HFFc6 (cell line): ENCODE measurements around the gene RNPS1. TPM values are rescaled to one million over a fixed set of nuclear protein-coding genes. Genes with fewer than 3 reads are reported as not detected.

Experiments
- DNase-seq: peaks from one replicate; pipeline ENCODE4 v3.0.0-alpha.2; 2018
- H3K27ac Mint-ChIP-seq: 2 replicates; pipeline ENCODE4 v1.8.0; 2020; ENCODE audit warnings: mild to moderate bottlenecking, mixed read lengths
- H3K27me3 Mint-ChIP-seq: 2 replicates; pipeline ENCODE4 v1.8.0; 2021; ENCODE audit warnings: mild to moderate bottlenecking, moderate library complexity, mixed read lengths; ENCODE audit not compliant: insufficient read depth
- H3K36me3 Mint-ChIP-seq: 2 replicates; pipeline ENCODE4 v1.8.0; 2021; ENCODE audit warnings: low read depth, mixed read lengths
- H3K4me1 Mint-ChIP-seq: 2 replicates; pipeline ENCODE4 v1.8.0; 2020; ENCODE audit warnings: low read depth, mixed read lengths
- H3K4me3 Mint-ChIP-seq: 2 replicates; pipeline ENCODE4 v1.8.0; 2020; ENCODE audit warnings: mild to moderate bottlenecking, moderate library complexity, mixed read lengths
- H3K9me3 Mint-ChIP-seq: 2 replicates; pipeline ENCODE4 v1.8.0; 2020; ENCODE audit warnings: mild to moderate bottlenecking, mixed read lengths
- CTCF ChIP-seq: fragments of 200-600 bp; sonication (generic); IDR thresholded peaks from 2 replicates; pipeline ENCODE4 v1.5.0; 2021; ENCODE audit warnings: antibody characterized with exemption, mild to moderate bottlenecking
- total RNA-seq, 6 experiments: library from RNA; stranded (reverse); fragmentation: NEBNext Ultra II Directional; extraction: Animal tissue kit (Norgen Biotek cat#: 25700); gene quantifications; 2 replicates in 1 of 6; 3 replicates in 5 of 6; pipeline ENCODE4 v1.2.3, GENCODE V29; 2021

Gene RNPS1
- total RNA-seq, 6 experiments from 2014 or later: 127 to 163 (median 140) TPM

- Mint-ChIP-seq H3K9me3 (no peaks in the 10 kb centered on the region), H3K27me3 (peaks cover 25% of the 10 kb centered on the region), H3K27ac (no peak overlapping the region), H3K4me1 (no peaks in the 10 kb centered on the region), H3K4me3 (no peak overlapping the region), H3K36me3 (no peaks in the 10 kb centered on the region)
- TF ChIP-seq CTCF: no peak
- DNase-seq: no peak
These were observed 9.7 kb upstream of the RNPS1 start for GRCh38 chr16:2277466-2278271.

GRCh38 chr16:2276368-2277195 lies 8.7 kb upstream of the RNPS1 start:
- Mint-ChIP-seq H3K4me3 (no peak overlapping the region), H3K36me3 (no peaks in the 10 kb centered on the region), H3K27me3 (peaks cover 21% of the 10 kb centered on the region), H3K27ac (no peak overlapping the region), H3K9me3 (no peaks in the 10 kb centered on the region), H3K4me1 (no peaks in the 10 kb centered on the region)
- no peak for DNase-seq
- no peak for TF ChIP-seq CTCF

GRCh38 chr16:2275476-2276367 lies 7.8 kb upstream of the RNPS1 start:
- H3K36me3 Mint-ChIP-seq: no peaks in the 10 kb centered on the region
- peaks cover 13% of the 10 kb centered on the region; the same call in 1 of the 2 replicates for H3K27me3 Mint-ChIP-seq
- no peaks in the 10 kb centered on the region for H3K9me3 Mint-ChIP-seq
- no peak for DNase-seq
- TF ChIP-seq CTCF: no peak
- H3K4me1 Mint-ChIP-seq: no peaks in the 10 kb centered on the region
- H3K4me3 Mint-ChIP-seq: no peak overlapping the region
- no peak overlapping the region for H3K27ac Mint-ChIP-seq

- H3K36me3 Mint-ChIP-seq: no peaks in the 10 kb centered on the region
These were observed 6.0 kb upstream of the RNPS1 start for GRCh38 chr16:2273931-2274330.

More at GRCh38 chr16:2273931-2274330, 6.0 kb upstream of the RNPS1 start:
- H3K9me3 Mint-ChIP-seq: no peaks in the 10 kb centered on the region
- H3K27ac Mint-ChIP-seq: no peak overlapping the region
- no peak for DNase-seq
- H3K4me1 Mint-ChIP-seq: peaks cover 10% of the 10 kb centered on the region
- peaks cover 4% of the 10 kb centered on the region; the same call in 1 of the 2 replicates for H3K27me3 Mint-ChIP-seq
- TF ChIP-seq CTCF: no peak
- no peak overlapping the region for H3K4me3 Mint-ChIP-seq
